NB4 (cell line): ENCODE data around the gene CELF4.

Experiments
- POLR2A ChIP-seq: IDR thresholded peaks from 2 replicates; pipeline ENCODE4 v1.6.1; 2011; ENCODE audit warnings: mild to moderate bottlenecking; ENCODE audit not compliant: insufficient read length; ENCODE audit errors: extremely low read depth
- TF ChIP-seq, protein P1 (sequence below): IDR thresholded peaks from one replicate; pipeline ENCODE4 v1.5.1; 2012; ENCODE audit warnings: low read depth, low read length
- TF ChIP-seq, protein P2 (sequence below): IDR thresholded peaks from 2 replicates; pipeline ENCODE4 v1.6.1; 2011; ENCODE audit warnings: low read depth, low read length

DNA sequence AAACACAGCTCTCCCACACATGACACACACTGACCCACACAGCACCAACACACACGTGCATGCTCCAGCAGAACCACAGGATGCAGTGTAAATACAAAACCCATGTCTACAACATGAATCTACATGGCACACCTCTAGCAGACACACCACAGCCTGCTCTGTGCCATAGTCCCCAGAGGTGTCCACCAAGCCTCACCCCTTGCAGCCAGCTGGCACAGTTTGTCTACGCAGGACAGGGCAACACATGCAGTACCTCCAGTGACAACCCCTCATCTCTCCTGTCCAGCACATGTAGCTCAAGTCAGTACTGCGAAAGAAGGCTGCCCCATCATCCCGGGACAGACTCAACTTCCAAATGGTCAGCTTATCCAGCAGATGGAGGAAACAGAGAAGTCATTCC lies 18.9 kb downstream of the CELF4 start:
- TF ChIP-seq, protein P1, sequence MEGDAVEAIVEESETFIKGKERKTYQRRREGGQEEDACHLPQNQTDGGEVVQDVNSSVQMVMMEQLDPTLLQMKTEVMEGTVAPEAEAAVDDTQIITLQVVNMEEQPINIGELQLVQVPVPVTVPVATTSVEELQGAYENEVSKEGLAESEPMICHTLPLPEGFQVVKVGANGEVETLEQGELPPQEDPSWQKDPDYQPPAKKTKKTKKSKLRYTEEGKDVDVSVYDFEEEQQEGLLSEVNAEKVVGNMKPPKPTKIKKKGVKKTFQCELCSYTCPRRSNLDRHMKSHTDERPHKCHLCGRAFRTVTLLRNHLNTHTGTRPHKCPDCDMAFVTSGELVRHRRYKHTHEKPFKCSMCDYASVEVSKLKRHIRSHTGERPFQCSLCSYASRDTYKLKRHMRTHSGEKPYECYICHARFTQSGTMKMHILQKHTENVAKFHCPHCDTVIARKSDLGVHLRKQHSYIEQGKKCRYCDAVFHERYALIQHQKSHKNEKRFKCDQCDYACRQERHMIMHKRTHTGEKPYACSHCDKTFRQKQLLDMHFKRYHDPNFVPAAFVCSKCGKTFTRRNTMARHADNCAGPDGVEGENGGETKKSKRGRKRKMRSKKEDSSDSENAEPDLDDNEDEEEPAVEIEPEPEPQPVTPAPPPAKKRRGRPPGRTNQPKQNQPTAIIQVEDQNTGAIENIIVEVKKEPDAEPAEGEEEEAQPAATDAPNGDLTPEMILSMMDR: no peak
- no peak for TF ChIP-seq POLR2A
- TF ChIP-seq, protein P2, sequence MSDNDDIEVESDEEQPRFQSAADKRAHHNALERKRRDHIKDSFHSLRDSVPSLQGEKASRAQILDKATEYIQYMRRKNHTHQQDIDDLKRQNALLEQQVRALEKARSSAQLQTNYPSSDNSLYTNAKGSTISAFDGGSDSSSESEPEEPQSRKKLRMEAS: no peak
